Measurements from ENCODE around the gene SLC37A1. TPM values are rescaled to one million over a fixed set of nuclear protein-coding genes. Genes with fewer than 3 reads are reported as not detected.

The SLC37A1 gene
- total and polyA plus RNA-seq, 2 donors from 2014 or later: 3.4 to 21.8 TPM

DNA sequence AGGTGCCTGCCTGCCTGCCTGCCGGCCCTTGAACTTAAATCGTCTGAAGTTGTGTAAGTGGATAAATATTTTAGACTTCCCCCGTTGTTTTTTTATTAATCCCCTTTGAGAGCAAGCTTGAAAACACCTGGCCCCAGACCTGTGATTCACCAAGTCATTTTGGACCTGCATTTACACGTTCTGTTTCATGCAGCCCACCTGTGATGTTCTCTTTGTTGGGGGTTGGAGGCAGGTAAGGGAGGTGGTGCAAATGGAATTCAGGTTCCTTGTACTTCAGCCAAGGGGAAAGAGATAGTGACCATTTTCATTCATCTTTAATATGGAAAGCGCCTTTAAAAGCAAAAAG, 1.2 kb downstream of the SLC37A1 start:
- Histone ChIP-seq H3K36me3 (ENCODE audit: control insufficient read depth in 2 of 3, insufficient read depth in 3 of 3, low read length in 3 of 3) (peaks cover 0 to 2% (median 0%) of the 10 kb centered on the region in 3 donors), H3K4me3 (ENCODE audit: low read length in 3 of 3) (peak overlapping the region; percentile 18 to 66 (median 54)), H3K9me3 (ENCODE audit: control insufficient read depth in 2 of 3, insufficient read depth in 1 of 3, low read length in 3 of 3) (no peaks in the 10 kb centered on the region), H3K27ac (ENCODE audit: low read depth in 2 of 2, low read length in 2 of 2) (no peak overlapping the region), H3K9ac (ENCODE audit: low read length in 3 of 3) (peak overlapping the region in 1 of 3 donors; percentile 72), H3K4me1 (ENCODE audit: control insufficient read depth in 2 of 3, insufficient read depth in 2 of 3, low read depth in 1 of 3, low read length in 3 of 3) (peaks cover 0 to 6% (median 4%) of the 10 kb centered on the region in 3 donors), H3K27me3 (ENCODE audit: control insufficient read depth, insufficient read depth, low read length) (no peaks in the 10 kb centered on the region)
- TF ChIP-seq, protein P1, sequence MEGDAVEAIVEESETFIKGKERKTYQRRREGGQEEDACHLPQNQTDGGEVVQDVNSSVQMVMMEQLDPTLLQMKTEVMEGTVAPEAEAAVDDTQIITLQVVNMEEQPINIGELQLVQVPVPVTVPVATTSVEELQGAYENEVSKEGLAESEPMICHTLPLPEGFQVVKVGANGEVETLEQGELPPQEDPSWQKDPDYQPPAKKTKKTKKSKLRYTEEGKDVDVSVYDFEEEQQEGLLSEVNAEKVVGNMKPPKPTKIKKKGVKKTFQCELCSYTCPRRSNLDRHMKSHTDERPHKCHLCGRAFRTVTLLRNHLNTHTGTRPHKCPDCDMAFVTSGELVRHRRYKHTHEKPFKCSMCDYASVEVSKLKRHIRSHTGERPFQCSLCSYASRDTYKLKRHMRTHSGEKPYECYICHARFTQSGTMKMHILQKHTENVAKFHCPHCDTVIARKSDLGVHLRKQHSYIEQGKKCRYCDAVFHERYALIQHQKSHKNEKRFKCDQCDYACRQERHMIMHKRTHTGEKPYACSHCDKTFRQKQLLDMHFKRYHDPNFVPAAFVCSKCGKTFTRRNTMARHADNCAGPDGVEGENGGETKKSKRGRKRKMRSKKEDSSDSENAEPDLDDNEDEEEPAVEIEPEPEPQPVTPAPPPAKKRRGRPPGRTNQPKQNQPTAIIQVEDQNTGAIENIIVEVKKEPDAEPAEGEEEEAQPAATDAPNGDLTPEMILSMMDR (IDR thresholded peaks at IDR 0.05; ENCODE audit: borderline replicate concordance, extremely low read depth, insufficient read depth): no peak
- FAIRE-seq (no peak), DNase-seq (no peak)
- intact Hi-C loops (cut with DNase I): no loop called here

DNA sequence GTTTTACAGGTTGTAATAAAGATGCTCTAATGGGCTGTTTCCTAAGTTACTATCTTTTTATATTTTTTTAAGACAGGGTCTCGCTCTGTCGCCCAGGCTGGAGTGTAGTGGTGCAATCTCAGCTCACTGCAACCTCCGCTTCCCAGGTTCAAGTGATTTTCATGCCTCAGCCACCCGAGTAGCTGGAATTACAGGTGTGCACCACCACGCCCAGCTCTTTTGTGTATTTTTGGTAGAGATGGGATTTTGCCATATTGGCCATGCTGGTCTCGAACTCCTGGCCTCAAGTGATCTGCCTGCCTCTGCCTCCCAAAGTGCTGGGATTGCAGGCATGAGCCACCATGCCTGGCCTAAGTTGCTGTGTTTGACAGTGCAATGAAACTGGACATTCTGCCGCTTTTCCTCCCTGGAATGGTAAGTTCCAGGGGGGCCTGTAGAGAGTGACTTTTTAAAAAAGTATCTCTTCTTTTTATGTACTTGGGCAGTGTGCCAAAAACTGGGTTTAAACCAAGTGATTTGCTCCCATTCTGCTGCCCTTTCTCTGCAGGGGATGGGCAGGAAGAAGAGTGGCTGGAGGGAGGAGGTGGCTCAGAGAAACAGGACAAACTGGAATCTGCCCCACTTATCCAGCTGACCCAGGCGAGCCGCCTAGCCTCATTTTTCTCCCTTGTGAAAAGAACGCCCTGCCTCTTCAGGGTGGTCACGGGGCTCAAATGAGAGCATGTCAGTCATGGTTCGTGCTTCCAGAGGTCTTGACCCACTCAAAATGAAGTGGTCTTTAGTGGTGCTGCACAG, 2.3 kb downstream of the SLC37A1 start:
- H3K9me3 ChIP-seq (ENCODE audit: control insufficient read depth in 2 of 3, insufficient read depth in 1 of 3, low read length in 3 of 3): no peaks in the 10 kb centered on the region
- H3K27ac ChIP-seq (ENCODE audit: low read depth in 2 of 2, low read length in 2 of 2): no peak overlapping the region
- H3K27me3 ChIP-seq (ENCODE audit: control insufficient read depth, insufficient read depth, low read length): no peaks in the 10 kb centered on the region
- H3K9ac ChIP-seq (ENCODE audit: low read length in 3 of 3): no peak overlapping the region
- H3K36me3 ChIP-seq (ENCODE audit: control insufficient read depth in 2 of 3, insufficient read depth in 3 of 3, low read length in 3 of 3): peaks cover 0 to 5% (median 0%) of the 10 kb centered on the region in 3 donors
- H3K4me1 ChIP-seq (ENCODE audit: control insufficient read depth in 2 of 3, insufficient read depth in 2 of 3, low read depth in 1 of 3, low read length in 3 of 3): peaks cover 0 to 6% (median 4%) of the 10 kb centered on the region in 3 donors
- H3K4me3 ChIP-seq (ENCODE audit: low read length in 3 of 3): no peak overlapping the region
- intact Hi-C loops (cut with DNase I): no loop called here
- TF ChIP-seq, protein P1 (IDR thresholded peaks at IDR 0.05; ENCODE audit: borderline replicate concordance, extremely low read depth, insufficient read depth): no peak
- FAIRE-seq (no peak), DNase-seq (peak; percentile 46 to 74 (median 63))

DNA sequence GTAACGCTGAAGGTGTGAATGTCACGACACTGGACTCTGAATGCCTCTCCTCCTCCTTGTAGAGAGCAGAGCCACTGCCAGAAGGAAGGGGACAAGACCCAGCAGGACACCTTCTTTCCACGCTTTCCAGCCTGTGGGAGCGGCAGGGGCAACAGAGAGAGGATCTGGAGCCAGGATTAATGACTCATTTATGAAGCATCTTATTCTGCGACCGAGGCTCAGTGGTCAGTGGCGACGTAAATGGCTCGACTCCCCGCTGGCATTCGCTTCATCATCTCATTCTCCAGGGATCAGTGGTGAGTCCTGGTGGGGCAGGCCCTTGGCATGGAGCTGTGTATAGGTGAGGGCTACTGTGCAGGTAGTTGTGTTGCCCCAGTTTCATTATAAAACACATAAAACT, 4.6 kb downstream of the SLC37A1 start:
- DNase-seq (peak in 1 of 5 donors; percentile 33), FAIRE-seq (no peak)
- intact Hi-C loops (cut with DNase I): no loop called here
- no peaks in the 10 kb centered on the region for H3K27me3 ChIP-seq (ENCODE audit: control insufficient read depth, insufficient read depth, low read length)
- H3K9ac ChIP-seq (ENCODE audit: low read length in 3 of 3): no peak overlapping the region
- no peaks in the 10 kb centered on the region for H3K9me3 ChIP-seq (ENCODE audit: control insufficient read depth in 2 of 3, insufficient read depth in 1 of 3, low read length in 3 of 3)
- peaks cover 0 to 4% (median 4%) of the 10 kb centered on the region in 3 donors for H3K4me1 ChIP-seq (ENCODE audit: control insufficient read depth in 2 of 3, insufficient read depth in 2 of 3, low read depth in 1 of 3, low read length in 3 of 3)
- TF ChIP-seq, protein P1 (IDR thresholded peaks at IDR 0.05; ENCODE audit: borderline replicate concordance, extremely low read depth, insufficient read depth): no peak
- no peak overlapping the region for H3K4me3 ChIP-seq (ENCODE audit: low read length in 3 of 3)
- peaks cover 0 to 5% (median 0%) of the 10 kb centered on the region in 3 donors for H3K36me3 ChIP-seq (ENCODE audit: control insufficient read depth in 2 of 3, insufficient read depth in 3 of 3, low read length in 3 of 3)
- no peak overlapping the region for H3K27ac ChIP-seq (ENCODE audit: low read depth in 2 of 2, low read length in 2 of 2)

All from kidney (tissue), 14 donors.